NCI-H510A (cell line): Measurements from ENCODE around the gene CXXC5.

Experiments
- DNase-seq: peaks from one replicate; lab custom pipeline; 2025; lab: John Stamatoyannopoulos, UW

The CXXC5 gene

DNA sequence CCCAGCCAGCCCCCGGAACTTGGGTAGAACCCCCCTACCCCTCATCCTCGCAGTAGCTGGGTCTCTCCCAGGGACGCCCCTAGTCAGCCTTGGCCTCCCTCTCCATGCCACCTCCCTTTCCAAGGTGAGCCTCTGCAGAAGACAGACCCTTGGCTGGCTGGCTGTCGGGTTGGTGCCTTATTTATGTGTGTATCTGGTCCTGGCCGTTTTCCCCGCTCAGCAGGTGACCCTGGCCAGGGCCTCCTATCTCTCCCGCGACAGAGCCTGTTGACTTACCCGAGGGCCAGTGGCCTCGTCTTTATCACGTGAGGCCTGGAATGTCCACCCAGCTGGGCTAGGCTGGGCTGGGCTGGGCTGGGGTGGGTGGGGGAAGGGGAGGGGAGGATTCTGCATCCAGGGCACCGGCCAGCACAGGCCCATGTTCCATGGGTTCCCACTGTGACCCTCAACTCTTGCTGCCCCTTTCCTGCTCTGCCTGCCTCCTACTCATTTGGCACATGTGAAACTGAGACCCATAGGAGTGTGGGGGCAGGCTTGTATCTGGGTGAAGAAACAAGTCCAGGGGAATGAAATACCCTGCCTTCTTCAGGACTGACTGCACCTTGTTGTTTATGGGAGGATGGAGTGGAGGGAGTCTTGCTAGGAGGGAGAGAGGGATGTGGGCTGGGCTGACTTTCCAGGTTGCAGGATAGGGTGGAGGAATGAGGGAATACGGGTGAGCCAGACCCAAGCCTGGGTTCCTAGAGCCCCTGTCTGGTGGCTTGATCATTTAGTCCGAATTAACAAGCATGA, 3.1 kb downstream of the CXXC5 start:
- DNase-seq = no peak

DNA sequence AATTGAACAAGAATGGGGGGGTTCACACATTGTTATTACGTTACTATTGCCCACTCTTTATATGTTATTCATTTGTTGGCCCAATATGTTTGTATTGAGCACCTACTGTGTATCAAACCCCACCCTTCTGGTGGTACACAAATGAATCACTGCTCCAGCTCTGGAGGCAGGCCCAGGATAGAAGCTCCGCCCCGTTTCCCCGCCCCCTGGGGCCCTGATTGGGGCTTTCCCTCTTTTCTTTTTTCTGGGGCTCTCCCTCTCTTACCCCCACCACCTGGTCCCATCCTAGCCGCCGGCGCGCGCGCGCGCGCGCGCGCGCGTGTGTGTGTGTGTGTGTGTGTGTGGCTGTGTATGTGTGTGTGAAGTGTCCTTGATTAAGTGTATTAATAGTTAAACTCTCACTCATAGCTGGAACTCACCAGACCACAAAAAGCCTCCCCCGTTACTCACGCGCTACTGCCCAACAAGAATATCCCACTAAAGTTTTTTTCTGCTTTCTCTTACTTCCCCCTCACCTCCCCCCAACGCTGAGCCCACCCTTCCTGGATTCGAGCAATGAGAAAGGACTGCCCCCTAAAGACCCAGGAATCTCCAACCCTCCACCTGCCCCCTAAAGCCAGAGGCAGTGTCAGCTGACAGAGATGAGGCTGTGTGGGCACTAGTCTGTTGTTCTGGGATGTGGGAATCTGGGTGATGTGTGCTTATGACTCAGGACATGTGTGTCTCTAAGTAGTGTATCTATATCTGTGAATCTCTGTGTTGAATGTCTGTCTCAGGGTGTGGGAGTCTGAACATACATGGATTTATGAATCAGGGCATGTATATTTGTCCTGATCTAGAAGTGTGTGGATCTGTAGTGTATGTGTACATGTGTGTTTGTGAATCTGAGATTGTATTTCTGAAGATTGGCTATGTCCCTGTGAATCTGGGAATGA, 4.0 kb downstream of the CXXC5 start:
- DNase-seq = no peak

DNA sequence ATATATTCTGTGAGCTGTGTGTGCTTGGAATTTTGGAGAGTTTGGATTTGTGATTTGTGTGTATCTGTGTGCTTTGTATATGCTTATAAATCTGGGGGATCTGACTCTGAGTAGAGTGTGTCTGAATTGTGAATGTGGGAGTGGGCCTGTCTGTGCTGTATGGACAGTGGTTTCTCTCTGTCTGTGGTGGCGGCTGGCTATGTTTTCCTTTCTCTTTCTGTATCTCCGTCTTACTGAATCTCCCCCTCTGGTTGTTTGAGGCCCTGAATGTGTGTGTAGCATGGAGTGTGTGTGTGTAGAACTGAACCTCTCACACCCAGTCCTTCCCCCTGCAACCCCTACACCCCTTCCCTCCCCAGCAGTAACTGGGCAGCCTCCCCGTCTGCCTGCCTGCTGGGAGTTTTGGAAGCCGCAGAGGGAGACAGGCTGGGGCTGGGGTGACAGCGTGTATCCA, 4.7 kb downstream of the CXXC5 start:
- no peak for DNase-seq

DNA sequence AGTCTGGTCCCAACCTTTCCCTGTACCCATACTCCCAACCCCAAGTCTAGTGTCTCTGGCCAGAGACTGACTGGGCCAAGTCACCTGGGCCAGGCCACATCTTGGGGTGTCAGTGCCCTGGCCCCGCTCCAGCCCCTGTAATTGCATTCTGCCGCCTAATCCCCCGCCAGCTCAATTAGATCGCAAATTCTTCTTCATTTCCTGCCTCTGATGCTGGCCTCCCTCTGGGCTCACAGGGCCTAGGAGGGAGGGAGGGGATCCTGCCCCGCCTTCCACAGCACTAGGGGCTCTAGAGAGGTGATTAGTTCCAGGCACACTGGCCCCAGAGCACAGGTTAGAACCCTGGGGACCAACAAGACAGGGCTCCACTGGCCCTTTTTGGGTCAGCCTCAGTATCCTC, 5.5 kb downstream of the CXXC5 start:
- DNase-seq = no peak

DNA sequence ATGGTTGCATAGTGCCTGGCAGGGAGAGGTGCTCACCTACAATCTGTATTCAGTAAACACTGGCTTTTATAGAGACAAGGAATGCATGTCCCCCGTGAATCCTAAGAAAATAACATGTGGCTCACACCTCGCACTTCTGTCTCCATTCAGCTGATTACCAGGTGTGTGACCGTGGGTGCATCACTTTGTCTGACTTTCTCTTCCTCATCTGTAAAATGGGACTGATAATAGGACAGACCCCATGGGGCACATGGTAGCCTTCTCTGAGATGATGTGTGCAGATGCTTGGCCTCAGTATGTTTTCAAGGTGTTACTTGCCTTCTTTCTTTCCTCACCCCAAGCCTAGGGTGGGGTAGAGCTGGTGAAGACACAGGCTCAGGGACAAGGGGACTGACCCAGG, 6.3 kb downstream of the CXXC5 start:
- DNase-seq = no peak

DNA sequence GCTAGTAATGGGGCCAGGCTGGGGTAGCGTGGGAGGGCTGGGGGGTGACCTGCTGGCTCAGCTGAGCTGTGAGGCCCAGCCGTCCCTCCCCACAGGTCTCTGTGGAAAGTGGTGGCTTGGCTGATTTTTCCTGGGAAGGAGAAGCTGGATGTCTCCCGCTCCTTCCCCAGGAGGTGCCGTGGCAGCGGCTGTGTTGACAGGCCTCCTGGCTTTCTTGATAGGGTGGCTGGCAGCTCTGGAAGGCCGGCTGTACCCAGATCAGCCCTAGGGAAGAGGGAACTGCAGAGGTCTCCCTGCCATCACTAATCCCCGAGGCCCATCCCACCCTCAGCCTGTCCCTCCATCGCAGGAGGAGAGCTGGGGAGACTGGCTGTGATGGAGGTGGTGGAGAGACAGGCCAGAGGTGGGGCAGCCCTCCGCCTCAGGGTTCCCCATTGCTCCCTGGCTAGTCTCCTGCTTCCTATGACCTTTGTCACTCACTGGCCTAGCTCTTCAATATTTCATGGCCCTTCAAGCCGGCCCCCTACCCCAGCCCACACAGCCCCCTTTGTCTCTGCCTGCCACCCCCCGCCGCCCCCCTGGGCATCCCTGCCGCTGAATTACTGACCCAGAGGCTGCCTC, 6.8 kb downstream of the CXXC5 start:
- DNase-seq = no peak

DNA sequence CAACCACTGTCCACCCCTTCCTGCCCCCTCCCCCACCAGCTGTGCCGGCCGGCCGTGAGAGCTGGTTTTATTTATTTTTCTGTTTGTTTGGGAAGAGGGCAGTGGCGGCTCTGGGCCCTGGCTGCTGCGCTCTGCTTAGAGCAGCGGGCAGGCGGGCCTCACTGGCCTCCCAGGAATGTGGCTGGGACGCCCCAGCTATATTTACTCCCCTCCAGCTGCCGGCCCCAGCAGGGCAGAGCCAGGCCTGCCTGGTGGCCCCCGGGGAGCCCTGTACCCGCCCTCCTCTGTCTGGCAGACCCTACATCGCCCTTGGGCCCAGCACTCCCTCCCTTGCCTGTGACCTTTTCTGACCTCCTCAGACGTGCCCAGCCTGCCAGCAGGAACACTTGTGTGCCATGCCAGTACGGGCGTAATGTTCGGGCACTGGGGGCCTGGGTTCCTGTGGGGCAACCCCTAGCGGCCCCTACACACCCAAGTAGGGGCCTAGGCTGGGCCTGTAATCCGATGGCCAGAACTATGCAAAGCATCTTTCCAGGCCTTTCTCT, 7.7 kb downstream of the CXXC5 start:
- no peak for DNase-seq

DNA sequence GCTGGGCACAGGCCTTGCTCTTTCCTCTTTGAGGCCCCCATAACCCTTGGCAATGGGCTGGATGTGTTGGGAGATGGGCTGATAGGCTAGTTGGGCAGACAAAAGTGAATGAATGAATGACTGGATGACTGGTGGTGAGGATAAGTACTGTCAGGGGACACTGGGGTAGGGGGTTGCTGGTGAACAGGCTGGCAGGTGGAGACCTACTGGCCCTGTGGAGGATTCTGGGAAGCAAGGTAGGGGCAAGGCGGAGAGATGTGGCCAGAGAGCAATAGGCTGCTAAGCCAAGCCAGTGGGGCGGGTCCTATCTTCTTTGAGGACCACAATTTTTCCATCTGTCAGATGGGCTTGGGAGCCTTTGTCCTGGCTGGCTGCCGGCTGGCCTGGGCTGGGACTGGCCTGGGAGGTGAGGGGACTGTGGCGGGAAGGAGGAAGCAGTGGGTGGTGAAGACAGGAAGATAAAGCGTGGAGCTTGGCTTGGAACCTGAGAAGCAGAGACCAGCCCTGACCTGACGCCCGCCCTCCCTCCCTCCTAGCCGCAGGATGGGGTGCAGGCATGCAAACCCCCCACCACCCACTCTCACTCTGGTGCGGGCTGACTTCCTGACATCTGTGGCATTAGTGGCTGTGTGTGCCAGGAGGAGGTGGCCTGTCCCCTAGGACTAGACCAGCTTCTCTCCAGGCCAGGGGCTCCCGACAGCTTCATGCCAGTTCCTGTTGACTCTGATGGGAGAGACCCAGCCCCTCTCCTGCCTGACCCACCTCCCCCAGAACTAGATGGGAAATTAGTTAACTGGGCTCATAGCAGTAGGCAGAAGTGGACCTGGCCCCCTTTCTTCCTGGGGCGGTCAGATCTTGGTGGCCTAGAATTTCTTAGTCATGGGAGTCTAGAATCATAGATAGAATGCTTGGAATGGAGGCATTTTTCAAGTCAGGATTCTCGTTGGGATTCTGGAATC, 9.5 kb downstream of the CXXC5 start:
- no peak for DNase-seq

DNA sequence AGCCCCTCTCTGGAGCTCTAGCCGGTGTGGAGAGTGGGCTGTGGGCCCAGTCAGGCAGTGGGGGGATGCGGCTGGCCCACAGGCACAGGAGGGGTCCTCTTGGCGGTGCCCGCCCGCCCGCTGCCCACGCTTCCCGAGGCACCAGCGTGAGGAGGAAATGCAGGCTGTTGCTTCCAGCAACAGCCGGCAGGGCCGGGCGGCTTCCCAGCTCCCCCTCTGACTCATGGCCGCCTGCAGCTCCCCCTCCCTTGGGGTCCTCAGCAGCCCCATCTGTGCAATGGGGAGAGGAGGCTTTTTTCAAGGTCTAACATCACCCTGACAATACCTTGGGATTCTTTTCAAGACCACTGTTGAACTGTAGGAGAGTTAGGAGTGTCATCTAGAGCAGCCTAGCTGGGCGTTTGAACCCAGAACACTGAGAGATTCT, 10.4 kb downstream of the CXXC5 start:
- DNase-seq = no peak

DNA sequence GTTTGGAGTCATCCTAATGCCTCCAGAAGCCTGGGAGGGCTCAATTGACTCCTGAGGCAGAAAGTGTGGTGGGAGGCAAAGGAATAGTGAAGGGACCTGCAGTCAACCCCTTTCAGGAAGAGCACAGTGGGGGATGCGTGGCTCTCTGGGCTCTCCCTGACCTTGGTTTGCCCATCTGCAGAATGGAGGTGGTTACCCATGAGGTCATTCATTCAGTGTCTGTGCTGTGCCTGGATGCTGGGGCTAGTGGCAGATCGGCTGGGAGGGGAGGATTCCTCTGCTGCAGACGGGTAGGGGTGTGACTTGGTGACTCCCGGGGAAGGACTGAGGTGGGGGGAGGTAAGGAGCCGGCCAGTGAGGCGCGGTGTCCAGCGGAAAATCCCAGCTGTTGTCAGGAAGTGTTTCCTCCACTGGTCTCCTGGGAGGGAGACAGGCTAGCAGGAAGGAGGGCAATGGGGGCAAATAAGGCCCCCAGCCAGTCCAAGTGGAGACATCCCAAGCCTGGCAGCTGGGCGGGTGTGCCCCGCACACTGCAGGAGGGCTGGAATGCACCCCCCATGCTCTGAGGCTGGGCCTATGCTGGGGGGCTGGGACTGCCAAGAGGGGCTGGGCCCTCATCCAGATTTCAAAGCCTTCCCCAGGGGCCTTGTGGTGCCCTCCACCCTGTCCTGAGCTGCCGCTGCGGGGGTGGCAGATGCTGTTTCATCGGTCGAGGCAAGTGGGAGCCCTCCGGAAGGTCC, 10.9 kb downstream of the CXXC5 start:
- DNase-seq = no peak

DNA sequence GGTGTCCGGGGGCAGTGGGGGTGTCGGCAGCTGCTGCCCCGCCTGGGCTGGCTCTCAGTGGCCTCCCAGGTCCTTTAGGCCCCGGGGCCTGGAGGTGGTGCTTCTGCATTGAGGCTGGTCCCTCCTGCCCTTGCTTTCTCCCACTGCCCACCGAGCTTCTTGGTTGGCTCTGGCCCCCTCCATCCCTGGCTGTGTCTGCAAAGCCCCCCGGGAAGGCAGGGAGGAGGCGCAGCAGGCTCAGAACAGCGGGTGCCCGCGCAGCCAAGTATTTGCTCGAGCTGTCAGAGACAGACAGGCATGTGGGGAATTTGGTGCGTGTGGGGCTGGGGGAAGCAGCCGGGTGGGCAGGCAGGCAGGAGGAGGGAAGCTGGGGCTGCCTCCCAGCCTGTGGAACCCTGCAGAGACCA, 11.5 kb downstream of the CXXC5 start:
- no peak for DNase-seq

DNA sequence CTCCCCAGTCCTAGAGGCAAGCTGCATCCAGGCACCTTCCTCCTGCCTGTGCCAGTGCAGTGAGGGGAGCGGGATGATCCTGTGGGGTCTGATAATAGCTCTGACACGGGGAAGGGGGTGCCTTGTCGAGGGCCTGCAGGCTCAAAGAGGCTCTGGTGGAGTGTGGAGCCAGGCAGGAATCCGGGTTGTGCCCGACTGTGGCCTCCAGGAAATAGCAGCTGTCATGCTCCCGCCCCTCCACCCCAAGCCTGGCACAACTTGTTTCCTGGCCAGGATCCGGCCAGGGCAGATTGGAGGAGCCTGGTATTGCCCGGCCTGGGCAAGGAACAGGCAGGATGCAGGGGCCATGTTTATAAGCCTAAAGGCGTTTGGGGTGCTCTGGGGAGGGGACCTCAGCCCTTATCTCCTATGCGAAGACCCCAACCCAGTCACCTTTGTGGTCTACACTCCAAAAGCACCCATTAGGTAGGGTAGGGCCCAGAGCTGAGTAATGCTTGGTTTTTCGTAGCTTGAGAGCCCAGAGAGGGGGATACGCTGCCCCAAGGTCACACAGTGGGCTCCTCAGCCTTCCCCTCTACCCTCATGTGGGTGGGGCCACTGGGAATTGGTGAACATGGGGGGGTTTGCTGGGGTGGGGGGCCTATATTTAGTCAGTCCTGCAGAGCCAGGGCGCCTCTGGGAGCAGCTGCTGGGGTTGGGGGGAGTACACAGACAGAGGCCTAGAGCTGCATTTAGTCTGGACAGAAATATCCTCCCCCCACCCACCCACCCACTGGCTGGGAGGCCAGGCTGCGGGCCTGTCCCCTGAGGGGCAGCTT, 12.2 kb downstream of the CXXC5 start:
- DNase-seq = no peak

DNA sequence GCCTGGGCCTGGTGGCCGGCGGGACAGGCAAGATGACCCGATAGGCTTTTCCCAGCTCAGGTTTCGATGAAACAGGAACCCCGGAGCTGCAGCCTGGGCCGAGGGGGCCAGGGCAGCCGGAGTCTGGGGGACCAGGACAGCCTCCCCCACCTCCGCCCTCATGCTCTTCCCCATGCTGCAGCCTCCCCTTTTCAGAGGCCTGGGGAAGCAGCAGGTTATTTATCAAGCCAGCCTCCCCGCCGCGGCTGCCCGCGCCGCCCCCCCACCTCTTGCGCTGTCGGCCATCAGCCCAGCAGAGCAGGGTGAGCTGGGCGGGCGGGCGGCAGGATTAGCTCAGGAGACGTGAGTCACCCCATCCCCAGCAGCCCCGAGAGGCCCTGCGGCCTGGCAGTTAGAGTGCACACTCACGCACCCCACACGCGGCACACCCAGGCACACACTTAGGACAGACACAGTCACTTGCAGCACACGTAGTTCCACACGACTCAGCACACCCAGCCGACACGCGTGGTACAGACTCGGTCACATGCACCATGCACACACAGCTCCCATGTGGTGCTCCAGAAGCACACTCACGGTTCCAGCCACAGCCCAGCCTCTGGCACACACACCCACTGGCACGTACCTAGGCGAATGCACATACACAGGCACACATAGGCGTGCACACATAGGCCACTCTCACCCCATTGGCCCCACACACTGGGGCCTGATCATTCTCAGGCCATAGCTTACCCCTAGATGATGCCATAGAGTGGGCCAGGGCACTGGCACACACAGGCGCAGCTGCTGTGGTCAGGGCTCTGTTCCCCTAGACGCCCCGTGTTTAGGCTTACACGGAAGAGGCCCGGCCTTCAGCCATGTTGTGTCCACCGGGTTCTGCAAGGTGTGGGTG, 13.0 kb downstream of the CXXC5 start:
- no peak for DNase-seq

DNA sequence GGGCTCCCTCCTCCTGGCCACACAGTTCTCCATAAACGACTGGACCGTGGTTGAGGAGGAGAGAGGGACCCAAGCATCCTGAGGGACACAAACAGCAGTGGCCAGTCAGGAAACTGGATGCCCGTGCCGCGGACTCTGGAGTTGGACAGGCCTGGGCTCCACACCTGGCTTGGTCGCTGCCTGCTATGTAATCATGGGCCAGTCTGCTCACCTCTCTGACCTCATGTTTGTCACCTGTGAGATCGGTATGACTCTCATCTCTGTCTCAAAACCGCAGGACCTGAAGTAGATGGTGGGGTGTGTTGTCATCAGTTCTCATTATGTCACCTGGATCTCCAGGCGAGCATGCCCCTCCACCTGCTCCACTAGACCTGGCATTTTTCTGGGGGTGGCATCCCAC, 14.5 kb downstream of the CXXC5 start:
- DNase-seq = peak; percentile 27

DNA sequence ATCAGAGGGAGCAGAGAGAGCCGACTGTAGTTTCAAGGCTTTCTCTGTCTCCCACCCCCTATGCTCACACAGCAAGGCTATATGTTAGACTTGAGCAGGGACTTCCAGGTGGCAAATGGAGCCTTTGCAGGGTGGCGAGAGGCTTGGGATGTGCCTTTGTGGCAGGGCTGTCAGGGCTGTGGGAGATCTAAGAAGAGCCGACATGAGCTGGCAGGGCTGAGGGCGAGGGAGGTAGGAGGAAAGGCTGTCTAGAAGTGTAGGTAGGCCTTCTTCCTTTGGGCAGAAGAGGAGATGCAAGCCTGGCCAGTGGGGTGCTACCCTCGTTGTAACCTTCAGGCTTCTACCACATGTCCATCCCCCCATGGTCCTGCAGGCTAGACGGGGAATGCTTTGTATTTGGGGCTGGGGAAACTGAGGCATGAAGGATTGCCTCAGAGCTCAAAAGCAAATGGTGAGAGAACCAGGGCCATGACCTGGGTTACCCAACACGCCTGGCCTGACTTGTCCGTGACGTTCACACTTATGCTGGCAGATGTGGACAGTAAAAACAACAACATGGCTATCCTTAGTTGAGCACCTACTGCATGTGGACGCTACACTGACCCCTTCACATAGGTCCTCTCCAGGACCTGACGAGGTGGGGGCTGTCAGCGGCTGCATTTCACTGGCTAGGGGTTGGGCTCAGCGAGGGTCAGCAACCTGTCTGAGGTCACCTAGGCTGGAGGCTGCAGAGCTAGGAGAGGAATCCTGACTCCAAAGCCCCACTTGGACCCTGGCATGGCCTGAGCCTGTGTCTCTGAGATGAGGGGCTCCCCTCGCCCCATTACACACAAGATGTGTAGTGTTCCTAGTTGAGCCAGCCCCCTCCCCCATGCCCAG, 15.3 kb downstream of the CXXC5 start:
- no peak for DNase-seq

DNA sequence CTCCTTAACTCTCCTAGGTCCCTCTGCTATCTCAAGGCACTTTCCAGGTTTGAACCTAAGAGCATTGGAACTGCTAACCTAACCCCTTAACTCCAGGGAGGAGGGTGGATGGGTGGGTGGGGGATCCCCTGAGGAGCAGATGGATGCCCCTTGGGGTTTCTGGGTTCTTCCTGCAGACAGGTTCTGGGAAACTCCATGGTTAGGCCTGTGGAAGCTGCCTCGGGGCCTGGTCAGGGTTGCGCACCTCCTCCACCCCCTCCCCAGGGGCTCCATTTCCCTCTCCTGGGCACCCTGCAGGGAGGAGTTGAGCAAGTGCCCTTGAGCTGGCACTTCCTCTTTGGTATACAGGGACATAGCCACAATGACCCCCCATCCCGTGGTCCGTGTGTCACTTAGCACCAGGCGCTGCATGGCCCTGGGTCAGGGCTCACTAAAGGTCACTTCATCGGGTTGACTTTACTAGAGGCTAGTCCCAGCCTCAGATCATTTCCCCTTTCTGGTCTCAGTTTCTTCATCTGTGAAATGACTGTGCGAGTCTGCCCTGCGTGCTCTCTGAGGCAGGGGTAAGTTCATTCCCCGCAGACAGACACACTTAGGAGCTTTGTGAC, 16.0 kb downstream of the CXXC5 start:
- no peak for DNase-seq

DNA sequence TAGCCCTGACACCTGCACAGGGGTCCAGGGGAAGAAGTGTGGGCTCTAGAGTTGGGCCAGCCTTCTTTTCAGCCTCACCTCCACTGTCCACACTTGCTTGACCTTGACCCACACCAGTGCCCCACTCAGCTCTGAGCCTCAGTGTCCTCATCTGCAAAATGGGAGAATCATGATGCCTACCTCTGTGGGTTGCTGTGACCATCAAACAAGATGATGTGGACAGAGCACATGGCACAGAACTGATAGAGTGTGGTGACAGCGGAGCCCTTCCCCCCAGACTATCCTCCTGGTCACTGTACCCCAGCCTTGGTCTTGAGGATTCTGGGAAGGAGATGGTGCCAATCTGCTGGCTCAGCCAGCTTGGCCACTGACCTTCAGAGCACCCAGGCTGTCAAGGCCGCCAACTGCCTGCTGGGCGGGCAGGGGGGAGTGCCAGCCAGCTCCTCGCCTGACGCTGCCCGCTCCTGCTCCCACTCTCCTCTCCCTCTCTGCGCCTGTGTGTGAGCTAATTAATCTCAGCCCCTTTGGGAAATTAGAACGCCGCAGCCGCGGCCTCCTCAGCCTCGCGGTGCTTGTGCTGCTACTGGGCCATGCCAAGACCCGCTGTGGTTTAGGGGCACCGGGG, 16.7 kb downstream of the CXXC5 start:
- DNase-seq = no peak
